Gastrocnemius medialis (tissue), 4 donors: Measurements from ENCODE around the gene TMEM17.

Source experiments
- POLR2A ChIP-seq, 2 donors: fragments of 450-650 bp; IDR thresholded peaks; one replicate each; pipeline ENCODE4 v1.6.1; 2017; ENCODE audit warnings: antibody characterized with exemption in 2 of 2, mild to moderate bottlenecking in 2 of 2, moderate library complexity in 2 of 2
- TF ChIP-seq, protein P1 (sequence below), 5 experiments: fragments of 450-650 bp in 3 of 5; fragments of 200-600 bp in 2 of 5; sonication (generic) in 2 of 5; IDR thresholded peaks in 4 of 5; conservative IDR thresholded peaks in 1 of 5; 1 replicate in 4 of 5; 2 replicates in 1 of 5; pipeline ENCODE4 v1.5.1; 2016 to 2019; ENCODE audit warnings: antibody characterized with exemption in 5 of 5, mild to moderate bottlenecking in 3 of 5, moderate library complexity in 3 of 5

DNA sequence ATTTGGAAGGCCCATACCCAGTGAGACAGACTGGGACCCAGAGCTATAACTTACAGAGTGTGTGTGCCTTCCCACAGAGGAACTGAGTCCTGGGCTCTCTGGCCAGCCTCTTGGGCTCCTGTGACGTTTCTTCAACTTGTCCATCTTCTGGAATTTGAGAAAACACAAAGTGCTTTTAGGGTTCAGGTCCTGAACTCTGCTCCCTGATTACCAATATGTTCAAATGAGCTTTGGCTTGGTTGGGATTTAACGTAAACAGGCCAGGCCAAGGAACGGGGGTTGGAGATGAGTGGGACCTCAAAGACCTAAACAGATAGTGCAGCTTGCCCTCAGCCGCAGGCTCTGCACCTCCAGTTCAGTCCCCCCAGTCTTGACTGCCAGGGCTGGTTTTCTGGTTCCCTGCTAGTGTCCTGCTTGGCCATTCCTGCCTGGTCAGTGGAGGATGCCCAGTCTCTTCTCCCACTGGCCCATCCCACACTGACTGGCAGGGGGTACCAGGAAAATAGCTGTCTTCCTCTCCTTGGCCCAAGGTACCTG, 44.9 kb downstream of the TMEM17 start:
- TF ChIP-seq, protein P1, sequence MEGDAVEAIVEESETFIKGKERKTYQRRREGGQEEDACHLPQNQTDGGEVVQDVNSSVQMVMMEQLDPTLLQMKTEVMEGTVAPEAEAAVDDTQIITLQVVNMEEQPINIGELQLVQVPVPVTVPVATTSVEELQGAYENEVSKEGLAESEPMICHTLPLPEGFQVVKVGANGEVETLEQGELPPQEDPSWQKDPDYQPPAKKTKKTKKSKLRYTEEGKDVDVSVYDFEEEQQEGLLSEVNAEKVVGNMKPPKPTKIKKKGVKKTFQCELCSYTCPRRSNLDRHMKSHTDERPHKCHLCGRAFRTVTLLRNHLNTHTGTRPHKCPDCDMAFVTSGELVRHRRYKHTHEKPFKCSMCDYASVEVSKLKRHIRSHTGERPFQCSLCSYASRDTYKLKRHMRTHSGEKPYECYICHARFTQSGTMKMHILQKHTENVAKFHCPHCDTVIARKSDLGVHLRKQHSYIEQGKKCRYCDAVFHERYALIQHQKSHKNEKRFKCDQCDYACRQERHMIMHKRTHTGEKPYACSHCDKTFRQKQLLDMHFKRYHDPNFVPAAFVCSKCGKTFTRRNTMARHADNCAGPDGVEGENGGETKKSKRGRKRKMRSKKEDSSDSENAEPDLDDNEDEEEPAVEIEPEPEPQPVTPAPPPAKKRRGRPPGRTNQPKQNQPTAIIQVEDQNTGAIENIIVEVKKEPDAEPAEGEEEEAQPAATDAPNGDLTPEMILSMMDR (IDR thresholded peaks at IDR 0.05 in 4 of 5, conservative IDR thresholded peaks at IDR 0.05 in 1 of 5): no peak
- TF ChIP-seq POLR2A (IDR thresholded peaks at IDR 0.05): no peak
